Nephron (organoid): ENCODE data around the gene LTF.

Experiments
- H3K27ac Mint-ChIP-seq, 3 experiments: 2 replicates each; pipeline ENCODE4 v1.8.0; 2020; ENCODE audit warnings: mixed read lengths in 3 of 3, mild to moderate bottlenecking in 2 of 3, moderate library complexity in 1 of 3
- H3K27me3 Mint-ChIP-seq: 2 replicates; pipeline ENCODE4 v1.8.0; 2021; ENCODE audit warnings: low read depth, mild to moderate bottlenecking, moderate library complexity, mixed read lengths
- H3K36me3 Mint-ChIP-seq: 2 replicates; pipeline ENCODE4 v1.8.0; 2020; ENCODE audit warnings: low read depth, mixed read lengths
- H3K4me1 Mint-ChIP-seq: 2 replicates; pipeline ENCODE4 v1.8.0; 2020; ENCODE audit warnings: mixed read lengths
- H3K4me3 Mint-ChIP-seq, 3 experiments: 2 replicates each; pipeline ENCODE4 v1.8.0; 2020; ENCODE audit warnings: mild to moderate bottlenecking in 3 of 3, mixed read lengths in 3 of 3, moderate library complexity in 2 of 3
- H3K9me3 Mint-ChIP-seq: 2 replicates; pipeline ENCODE4 v1.8.0; 2020; ENCODE audit warnings: mixed read lengths
- TF ChIP-seq, protein P1 (sequence below), 3 experiments: fragments of 200-600 bp; sonication (generic); IDR thresholded peaks; one replicate each; pipeline ENCODE4 v1.5.0; 2021; ENCODE audit warnings: antibody characterized with exemption in 3 of 3; ENCODE audit not compliant: unreplicated experiment in 3 of 3

The LTF gene

DNA sequence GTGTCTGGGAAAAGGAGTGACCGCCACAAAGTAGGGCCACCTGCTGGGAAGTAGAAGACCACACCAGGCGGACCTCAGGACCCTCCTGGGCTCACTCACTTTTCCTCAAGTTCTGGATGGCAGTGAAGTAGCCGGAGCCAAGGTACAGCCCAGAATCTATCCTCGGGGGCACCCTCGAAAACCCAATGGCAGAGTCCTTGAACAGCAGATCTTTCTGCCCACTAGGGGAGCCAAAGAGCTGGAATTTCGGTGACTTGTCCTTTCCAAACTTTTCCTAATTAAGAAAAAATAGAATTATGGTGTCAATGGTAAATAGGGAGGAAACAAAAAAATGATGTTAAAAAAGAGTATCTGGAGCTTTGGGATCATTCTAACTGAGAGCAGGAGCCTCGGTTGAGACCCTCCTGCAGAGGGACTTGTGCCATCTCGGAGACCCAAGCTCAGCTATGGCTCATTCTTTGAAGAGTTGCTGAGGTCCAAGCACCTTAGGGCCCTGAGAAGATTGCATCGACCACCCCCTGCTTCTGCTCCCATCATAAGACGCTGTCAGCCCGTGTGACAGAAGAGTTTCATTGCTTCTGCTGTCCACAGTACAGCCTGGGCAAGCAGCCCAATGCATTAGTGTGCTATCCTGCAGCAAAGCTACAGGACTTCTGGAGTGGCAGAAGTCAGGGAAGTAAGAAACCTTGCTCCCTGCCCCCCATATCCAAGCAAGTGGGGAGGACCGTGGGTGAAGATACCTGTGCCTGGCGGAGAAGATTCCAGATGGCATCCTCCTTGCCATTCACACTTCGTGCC is 14.8 kb downstream of the LTF start:
- H3K27ac Mint-ChIP-seq = no peak overlapping the region
- no peaks in the 10 kb centered on the region for H3K4me1 Mint-ChIP-seq
- peaks cover 28% of the 10 kb centered on the region for H3K27me3 Mint-ChIP-seq
- TF ChIP-seq, protein P1, sequence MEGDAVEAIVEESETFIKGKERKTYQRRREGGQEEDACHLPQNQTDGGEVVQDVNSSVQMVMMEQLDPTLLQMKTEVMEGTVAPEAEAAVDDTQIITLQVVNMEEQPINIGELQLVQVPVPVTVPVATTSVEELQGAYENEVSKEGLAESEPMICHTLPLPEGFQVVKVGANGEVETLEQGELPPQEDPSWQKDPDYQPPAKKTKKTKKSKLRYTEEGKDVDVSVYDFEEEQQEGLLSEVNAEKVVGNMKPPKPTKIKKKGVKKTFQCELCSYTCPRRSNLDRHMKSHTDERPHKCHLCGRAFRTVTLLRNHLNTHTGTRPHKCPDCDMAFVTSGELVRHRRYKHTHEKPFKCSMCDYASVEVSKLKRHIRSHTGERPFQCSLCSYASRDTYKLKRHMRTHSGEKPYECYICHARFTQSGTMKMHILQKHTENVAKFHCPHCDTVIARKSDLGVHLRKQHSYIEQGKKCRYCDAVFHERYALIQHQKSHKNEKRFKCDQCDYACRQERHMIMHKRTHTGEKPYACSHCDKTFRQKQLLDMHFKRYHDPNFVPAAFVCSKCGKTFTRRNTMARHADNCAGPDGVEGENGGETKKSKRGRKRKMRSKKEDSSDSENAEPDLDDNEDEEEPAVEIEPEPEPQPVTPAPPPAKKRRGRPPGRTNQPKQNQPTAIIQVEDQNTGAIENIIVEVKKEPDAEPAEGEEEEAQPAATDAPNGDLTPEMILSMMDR (IDR thresholded peaks at IDR 0.05; ENCODE audit: unreplicated experiment in 3 of 3) = peak; percentile 33 to 46 (median 36)
- H3K36me3 Mint-ChIP-seq = no peaks in the 10 kb centered on the region
- no peaks in the 10 kb centered on the region for H3K9me3 Mint-ChIP-seq
- H3K4me3 Mint-ChIP-seq = no peak overlapping the region

DNA sequence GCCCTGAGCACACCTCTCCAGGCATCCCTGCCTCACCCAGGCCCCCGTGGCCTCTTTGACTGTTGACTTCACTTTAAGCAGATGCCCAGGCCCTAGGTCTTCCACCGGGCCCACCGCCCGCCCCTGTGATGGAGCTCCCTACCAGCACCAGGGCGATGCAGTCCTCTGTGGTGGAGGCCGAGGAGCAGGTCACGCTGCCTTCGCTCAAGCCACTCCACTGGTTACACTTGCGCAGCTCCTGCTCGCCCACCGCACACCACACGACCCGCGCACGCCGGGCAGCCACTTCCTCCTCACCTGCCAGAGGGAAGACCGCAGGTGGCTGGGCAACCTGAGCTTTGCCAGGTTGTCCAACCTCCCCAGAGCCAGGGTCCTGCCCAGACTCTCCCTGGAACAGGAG is 16.0 kb downstream of the LTF start:
- Mint-ChIP-seq H3K9me3 (no peaks in the 10 kb centered on the region), H3K27ac (no peak overlapping the region), H3K36me3 (no peaks in the 10 kb centered on the region), H3K4me1 (no peaks in the 10 kb centered on the region), H3K4me3 (no peak overlapping the region), H3K27me3 (peaks cover 27% of the 10 kb centered on the region)
- TF ChIP-seq, protein P1 (IDR thresholded peaks at IDR 0.05; ENCODE audit: unreplicated experiment in 3 of 3) = no peak

DNA sequence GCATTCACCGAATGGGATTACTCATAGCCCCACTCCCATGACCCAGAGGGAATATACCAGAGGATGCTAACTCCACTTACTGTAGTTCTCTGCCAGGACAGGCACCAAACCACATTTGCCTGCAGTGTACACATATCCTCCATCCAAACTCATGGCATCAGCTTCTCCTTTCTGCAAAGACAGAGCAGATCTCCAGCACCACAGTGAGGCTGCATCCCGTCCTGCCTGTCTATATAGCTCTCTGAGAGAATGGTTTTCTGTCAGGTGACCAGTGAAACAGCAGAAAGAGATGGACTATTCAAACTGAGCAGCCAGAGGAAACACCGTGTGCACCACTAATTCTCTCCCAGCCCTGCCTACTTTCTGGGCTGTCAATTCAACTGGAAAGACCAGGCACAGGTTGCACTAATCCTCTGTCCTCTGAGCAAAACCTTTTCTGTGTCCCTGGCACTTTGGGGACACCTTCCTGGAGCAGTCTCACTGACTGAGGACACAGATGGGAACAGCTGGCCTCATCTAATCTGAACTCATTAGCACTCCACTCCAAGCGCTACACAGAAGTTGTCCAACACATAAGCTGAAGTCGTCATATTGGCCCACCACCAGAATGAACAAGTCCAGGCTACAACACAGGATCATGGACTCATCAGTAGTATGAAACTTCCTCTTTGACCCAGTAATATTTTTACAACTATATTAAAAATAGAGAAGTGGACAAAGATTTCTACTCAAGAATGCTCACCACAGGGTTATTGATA is 17.3 kb downstream of the LTF start:
- Mint-ChIP-seq H3K4me3 (no peak overlapping the region), H3K4me1 (no peaks in the 10 kb centered on the region), H3K9me3 (no peaks in the 10 kb centered on the region)

DNA sequence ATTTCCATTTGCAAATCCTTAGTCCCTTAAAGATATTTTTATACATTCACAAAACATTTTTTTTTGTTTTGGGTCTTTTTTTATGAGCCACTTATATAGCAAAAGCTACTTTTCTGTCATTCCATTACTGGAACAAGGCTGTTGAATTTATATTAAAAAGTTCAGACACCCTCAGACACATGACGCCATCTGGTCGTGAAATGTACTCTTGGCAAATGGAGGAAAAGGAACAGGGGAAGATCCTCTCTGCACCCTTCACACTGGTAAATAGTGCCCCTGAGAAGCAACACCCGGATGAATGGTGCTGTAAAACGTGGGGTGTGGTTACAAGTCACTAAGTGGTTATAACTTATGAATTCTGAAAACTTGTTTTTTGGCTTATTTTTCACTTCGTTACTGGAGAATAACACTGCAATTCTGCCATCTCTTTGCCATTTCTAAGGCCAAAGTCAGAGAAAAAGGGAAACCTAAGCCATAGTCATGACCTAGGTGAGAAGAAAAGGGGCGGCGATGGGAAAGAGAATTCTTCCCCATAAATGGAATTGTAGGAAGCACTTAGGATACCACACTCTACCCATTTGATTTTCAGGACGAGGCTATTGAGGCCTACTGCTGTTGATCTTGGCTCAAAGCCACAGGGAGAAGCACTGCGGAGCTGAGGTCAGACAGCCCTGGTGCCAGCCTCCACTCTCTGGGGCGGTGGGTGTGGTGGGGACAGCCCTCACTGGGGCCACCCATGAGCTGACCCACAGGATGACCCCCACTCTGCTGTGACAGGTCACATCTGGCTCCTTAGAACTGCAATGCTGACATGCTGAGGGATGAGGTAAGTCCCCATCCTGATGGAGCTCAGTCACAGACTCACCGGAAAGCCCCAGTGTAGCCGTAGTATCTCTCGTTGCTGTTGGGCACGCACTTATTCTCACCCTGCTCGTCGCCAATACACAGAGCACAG is 21.9 kb downstream of the LTF start:
- no peak overlapping the region for H3K4me3 Mint-ChIP-seq
- no peaks in the 10 kb centered on the region for H3K9me3 Mint-ChIP-seq
- H3K36me3 Mint-ChIP-seq = no peaks in the 10 kb centered on the region
- TF ChIP-seq, protein P1 (IDR thresholded peaks at IDR 0.05; ENCODE audit: unreplicated experiment in 3 of 3) = peak; percentile 45 to 57 (median 50)
- H3K27me3 Mint-ChIP-seq = peaks cover 10% of the 10 kb centered on the region
- H3K4me1 Mint-ChIP-seq = no peaks in the 10 kb centered on the region
- no peak overlapping the region for H3K27ac Mint-ChIP-seq

More for the DNA sequence above, 17.3 kb downstream of the LTF start:
- H3K27me3 Mint-ChIP-seq = peaks cover 17% of the 10 kb centered on the region
- TF ChIP-seq, protein P1 (IDR thresholded peaks at IDR 0.05; ENCODE audit: unreplicated experiment in 3 of 3) = no peak
- H3K27ac Mint-ChIP-seq = no peak overlapping the region
- no peaks in the 10 kb centered on the region for H3K36me3 Mint-ChIP-seq

DNA sequence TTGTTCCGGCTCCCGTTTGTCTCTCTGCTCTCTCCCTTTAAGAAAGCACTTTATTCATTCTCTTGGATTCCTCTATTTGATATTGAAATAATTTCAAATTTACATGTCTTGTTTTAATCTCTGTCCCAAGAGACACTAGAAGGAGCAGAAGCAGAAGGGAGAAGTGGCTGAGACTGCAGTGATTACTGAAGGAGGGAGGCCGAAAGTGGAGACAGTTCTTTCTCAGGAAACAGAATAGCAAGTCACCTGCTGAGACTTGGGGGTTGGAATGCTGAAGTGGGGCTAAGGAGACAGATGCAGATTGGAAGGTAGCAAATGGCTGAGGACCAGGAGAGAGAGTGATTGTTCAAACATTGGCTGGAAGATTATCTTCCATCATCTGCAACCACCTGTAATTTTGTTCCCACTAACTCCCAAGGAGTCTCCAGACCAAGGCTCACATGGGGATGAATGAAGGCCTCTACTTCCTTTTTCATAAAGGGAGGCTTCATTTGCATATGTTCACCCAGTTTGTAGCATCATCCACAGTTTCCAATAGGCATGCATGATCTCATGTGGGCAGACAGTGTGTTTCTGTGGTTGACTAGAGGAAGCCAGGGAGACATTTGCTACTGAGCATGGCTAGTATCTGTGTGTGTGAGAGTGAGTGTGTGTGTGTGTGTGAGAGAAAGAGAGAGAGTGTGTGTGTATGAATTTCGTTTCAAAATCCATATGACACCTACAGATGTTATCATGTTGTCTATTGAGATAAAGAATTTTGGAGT is 24.0 kb downstream of the LTF start:
- Mint-ChIP-seq H3K27ac (no peak overlapping the region), H3K4me3 (no peak overlapping the region), H3K9me3 (no peaks in the 10 kb centered on the region), H3K36me3 (no peaks in the 10 kb centered on the region), H3K27me3 (no peaks in the 10 kb centered on the region), H3K4me1 (no peaks in the 10 kb centered on the region)
- TF ChIP-seq, protein P1 (IDR thresholded peaks at IDR 0.05; ENCODE audit: unreplicated experiment in 3 of 3) = no peak
